ENCODE results near the gene FMN1.

The FMN1 gene

GRCh38 chr15:32994810-32995424 lies 199.6 kb downstream of the FMN1 start:
- H3K9me3 Mint-ChIP-seq: no peaks in the 10 kb centered on the region
- H3K27ac Mint-ChIP-seq: no peak overlapping the region
- H3K4me3 Mint-ChIP-seq: no peak overlapping the region
- H3K36me3 Mint-ChIP-seq: no peaks in the 10 kb centered on the region
- no peaks in the 10 kb centered on the region for H3K4me1 Mint-ChIP-seq
- peaks cover 10% of the 10 kb centered on the region for H3K27me3 Mint-ChIP-seq

- Mint-ChIP-seq H3K4me1 (no peaks in the 10 kb centered on the region), H3K27ac (no peak overlapping the region), H3K4me3 (no peak overlapping the region), H3K36me3 (no peaks in the 10 kb centered on the region), H3K9me3 (no peaks in the 10 kb centered on the region), H3K27me3 (peaks cover 6% of the 10 kb centered on the region)
Measured at GRCh38 chr15:32993285-32993684, 201.2 kb downstream of the FMN1 start.

- Mint-ChIP-seq H3K4me1 (no peaks in the 10 kb centered on the region), H3K27ac (no peak overlapping the region), H3K9me3 (no peaks in the 10 kb centered on the region), H3K27me3 (peaks cover 2% of the 10 kb centered on the region), H3K36me3 (no peaks in the 10 kb centered on the region), H3K4me3 (no peak overlapping the region)
Measured at GRCh38 chr15:32991619-32992111, 202.8 kb downstream of the FMN1 start.

- peaks cover 5% of the 10 kb centered on the region for H3K27me3 Mint-ChIP-seq
- H3K4me3 Mint-ChIP-seq: no peak overlapping the region
- no peak overlapping the region for H3K27ac Mint-ChIP-seq
- no peaks in the 10 kb centered on the region for H3K36me3 Mint-ChIP-seq
- H3K9me3 Mint-ChIP-seq: no peaks in the 10 kb centered on the region
- no peaks in the 10 kb centered on the region for H3K4me1 Mint-ChIP-seq
Measured at GRCh38 chr15:32990071-32990470, 204.4 kb downstream of the FMN1 start.

GRCh38 chr15:32987067-32987466 lies 207.4 kb downstream of the FMN1 start:
- Mint-ChIP-seq H3K4me1 (no peaks in the 10 kb centered on the region), H3K4me3 (no peak overlapping the region), H3K9me3 (no peaks in the 10 kb centered on the region)

GRCh38 chr15:32986147-32986546 lies 208.4 kb downstream of the FMN1 start:
- Mint-ChIP-seq H3K36me3 (no peaks in the 10 kb centered on the region), H3K4me3 (no peak overlapping the region), H3K9me3 (no peaks in the 10 kb centered on the region), H3K27ac (no peak overlapping the region), H3K4me1 (no peaks in the 10 kb centered on the region), H3K27me3 (peaks cover 9% of the 10 kb centered on the region)

More at GRCh38 chr15:32987067-32987466, 207.4 kb downstream of the FMN1 start:
- H3K27ac Mint-ChIP-seq: no peak overlapping the region
- H3K36me3 Mint-ChIP-seq: no peaks in the 10 kb centered on the region
- peaks cover 9% of the 10 kb centered on the region for H3K27me3 Mint-ChIP-seq

GRCh38 chr15:32983679-32984078 lies 210.8 kb downstream of the FMN1 start:
- Mint-ChIP-seq H3K4me1 (no peaks in the 10 kb centered on the region), H3K4me3 (no peak overlapping the region), H3K36me3 (no peaks in the 10 kb centered on the region), H3K27me3 (peaks cover 10% of the 10 kb centered on the region), H3K9me3 (no peaks in the 10 kb centered on the region), H3K27ac (no peak overlapping the region)

- H3K27ac Mint-ChIP-seq: no peak overlapping the region
- H3K4me1 Mint-ChIP-seq: no peaks in the 10 kb centered on the region
- no peak overlapping the region for H3K4me3 Mint-ChIP-seq
- H3K36me3 Mint-ChIP-seq: no peaks in the 10 kb centered on the region
- no peaks in the 10 kb centered on the region for H3K9me3 Mint-ChIP-seq
- peaks cover 10% of the 10 kb centered on the region for H3K27me3 Mint-ChIP-seq
Measured at GRCh38 chr15:32982001-32982400, 212.5 kb downstream of the FMN1 start.

- no peak overlapping the region for H3K4me3 Mint-ChIP-seq
- peaks cover 10% of the 10 kb centered on the region for H3K27me3 Mint-ChIP-seq
- H3K27ac Mint-ChIP-seq: no peak overlapping the region
- H3K36me3 Mint-ChIP-seq: no peaks in the 10 kb centered on the region
- H3K4me1 Mint-ChIP-seq: no peaks in the 10 kb centered on the region
- H3K9me3 Mint-ChIP-seq: no peaks in the 10 kb centered on the region
Measured at GRCh38 chr15:32981536-32981935, 213.0 kb downstream of the FMN1 start.

- H3K4me1 Mint-ChIP-seq: no peaks in the 10 kb centered on the region
- no peak overlapping the region for H3K27ac Mint-ChIP-seq
- no peaks in the 10 kb centered on the region for H3K36me3 Mint-ChIP-seq
- H3K27me3 Mint-ChIP-seq: peaks cover 14% of the 10 kb centered on the region
- H3K9me3 Mint-ChIP-seq: no peaks in the 10 kb centered on the region
- no peak overlapping the region for H3K4me3 Mint-ChIP-seq
Measured at GRCh38 chr15:32979710-32980109, 214.8 kb downstream of the FMN1 start.

- no peak overlapping the region for H3K27ac Mint-ChIP-seq
- no peaks in the 10 kb centered on the region for H3K9me3 Mint-ChIP-seq
- no peak overlapping the region for H3K4me3 Mint-ChIP-seq
- H3K27me3 Mint-ChIP-seq: peaks cover 10% of the 10 kb centered on the region
- no peaks in the 10 kb centered on the region for H3K4me1 Mint-ChIP-seq
- H3K36me3 Mint-ChIP-seq: no peaks in the 10 kb centered on the region
Measured at GRCh38 chr15:32977506-32977905, 217.0 kb downstream of the FMN1 start.

GRCh38 chr15:32974691-32975090 lies 219.8 kb downstream of the FMN1 start:
- Mint-ChIP-seq H3K4me3 (no peak overlapping the region), H3K27me3 (peaks cover 10% of the 10 kb centered on the region), H3K9me3 (no peaks in the 10 kb centered on the region), H3K36me3 (no peaks in the 10 kb centered on the region), H3K27ac (no peak overlapping the region), H3K4me1 (no peaks in the 10 kb centered on the region)

- Mint-ChIP-seq H3K4me1 (no peaks in the 10 kb centered on the region), H3K36me3 (no peaks in the 10 kb centered on the region), H3K4me3 (no peak overlapping the region), H3K9me3 (no peaks in the 10 kb centered on the region), H3K27ac (no peak overlapping the region), H3K27me3 (peaks cover 13% of the 10 kb centered on the region)
Measured at GRCh38 chr15:32972686-32973085, 221.8 kb downstream of the FMN1 start.

GRCh38 chr15:32970847-32971246 lies 223.7 kb downstream of the FMN1 start:
- H3K27ac Mint-ChIP-seq: no peak overlapping the region
- H3K4me3 Mint-ChIP-seq: no peak overlapping the region
- H3K9me3 Mint-ChIP-seq: no peaks in the 10 kb centered on the region
- H3K4me1 Mint-ChIP-seq: no peaks in the 10 kb centered on the region
- H3K36me3 Mint-ChIP-seq: no peaks in the 10 kb centered on the region
- H3K27me3 Mint-ChIP-seq: peaks cover 13% of the 10 kb centered on the region

GRCh38 chr15:32967521-32967920 lies 227.0 kb downstream of the FMN1 start:
- Mint-ChIP-seq H3K9me3 (no peaks in the 10 kb centered on the region), H3K27me3 (peaks cover 9% of the 10 kb centered on the region), H3K36me3 (no peaks in the 10 kb centered on the region), H3K27ac (no peak overlapping the region), H3K4me1 (no peaks in the 10 kb centered on the region), H3K4me3 (no peak overlapping the region)

- Mint-ChIP-seq H3K9me3 (no peaks in the 10 kb centered on the region), H3K4me1 (no peaks in the 10 kb centered on the region), H3K27ac (no peak overlapping the region), H3K27me3 (peaks cover 9% of the 10 kb centered on the region), H3K36me3 (no peaks in the 10 kb centered on the region), H3K4me3 (no peak overlapping the region)
Measured at GRCh38 chr15:32966512-32966911, 228.0 kb downstream of the FMN1 start.

GRCh38 chr15:32965897-32966296 lies 228.6 kb downstream of the FMN1 start:
- H3K9me3 Mint-ChIP-seq: no peaks in the 10 kb centered on the region
- no peak overlapping the region for H3K27ac Mint-ChIP-seq
- H3K27me3 Mint-ChIP-seq: peaks cover 9% of the 10 kb centered on the region
- no peaks in the 10 kb centered on the region for H3K4me1 Mint-ChIP-seq
- no peaks in the 10 kb centered on the region for H3K36me3 Mint-ChIP-seq
- H3K4me3 Mint-ChIP-seq: no peak overlapping the region
